ENCODE results near the gene THADA.
A peak's percentile ranks its signal among the peaks of the same experiment; 100 is the strongest.

THADA gene

GRCh38 chr2:43227830-43228281 is 368.0 kb downstream of the THADA start:
- no peak for DNase-seq

GRCh38 chr2:43226955-43227829 is 368.6 kb downstream of the THADA start:
- peak; percentile 92 for DNase-seq

- DNase-seq = peak; percentile 96
Measured at GRCh38 chr2:43226558-43226954, 369.3 kb downstream of the THADA start, which contains the start of gene ZFP36L2. ZFP36L2 (minus strand) TSS chr2:43226606; CDS start chr2:43226315, 291 bp downstream.

GRCh38 chr2:43225788-43226557 is 369.9 kb downstream of the THADA start:
- peak; percentile 71 for DNase-seq

GRCh38 chr2:43225093-43225787 is 370.6 kb downstream of the THADA start:
- peak; percentile 70 for DNase-seq

- peak; percentile 64 for DNase-seq
Measured at GRCh38 chr2:43224571-43225092, 371.2 kb downstream of the THADA start.

GRCh38 chr2:43224131-43224570 is 371.7 kb downstream of the THADA start:
- DNase-seq = peak; percentile 87

- DNase-seq = peak; percentile 65
Measured at GRCh38 chr2:43223521-43224001, 372.3 kb downstream of the THADA start.

- peak; percentile 72 for DNase-seq
Measured at GRCh38 chr2:43222475-43223309, 373.1 kb downstream of the THADA start.

- peak; percentile 93 for DNase-seq
Measured at GRCh38 chr2:43221763-43222474, 373.9 kb downstream of the THADA start.

- DNase-seq = peak; percentile 88
Measured at GRCh38 chr2:43221124-43221762, 374.6 kb downstream of the THADA start.

- DNase-seq = peak; percentile 61
Measured at GRCh38 chr2:43220760-43221123, 375.1 kb downstream of the THADA start.

GRCh38 chr2:43220229-43220751 is 375.5 kb downstream of the THADA start:
- no peak for DNase-seq

- DNase-seq = peak; percentile 96
Measured at GRCh38 chr2:43219383-43220228, 376.2 kb downstream of the THADA start.

GRCh38 chr2:43218702-43219382 is 377.0 kb downstream of the THADA start:
- peak; percentile 87 for DNase-seq

GRCh38 chr2:43218155-43218701 is 377.6 kb downstream of the THADA start:
- DNase-seq = peak; percentile 88

GRCh38 chr2:43217228-43218154 is 378.3 kb downstream of the THADA start:
- DNase-seq = peak; percentile 54
